Activated CD8-positive, alpha-beta memory T cell treated with anti-CD3 and anti-CD28 coated beads, Interleukin-2, amount 50 U/mL, for 1 hour (primary cell): ENCODE measurements around the gene RPA3.

ENCODE experiments used
- DNase-seq: peaks from one replicate; pipeline ENCODE4 v3.0.0-alpha.2; 2020; ENCODE audit errors: extremely low read depth

The RPA3 gene

DNA sequence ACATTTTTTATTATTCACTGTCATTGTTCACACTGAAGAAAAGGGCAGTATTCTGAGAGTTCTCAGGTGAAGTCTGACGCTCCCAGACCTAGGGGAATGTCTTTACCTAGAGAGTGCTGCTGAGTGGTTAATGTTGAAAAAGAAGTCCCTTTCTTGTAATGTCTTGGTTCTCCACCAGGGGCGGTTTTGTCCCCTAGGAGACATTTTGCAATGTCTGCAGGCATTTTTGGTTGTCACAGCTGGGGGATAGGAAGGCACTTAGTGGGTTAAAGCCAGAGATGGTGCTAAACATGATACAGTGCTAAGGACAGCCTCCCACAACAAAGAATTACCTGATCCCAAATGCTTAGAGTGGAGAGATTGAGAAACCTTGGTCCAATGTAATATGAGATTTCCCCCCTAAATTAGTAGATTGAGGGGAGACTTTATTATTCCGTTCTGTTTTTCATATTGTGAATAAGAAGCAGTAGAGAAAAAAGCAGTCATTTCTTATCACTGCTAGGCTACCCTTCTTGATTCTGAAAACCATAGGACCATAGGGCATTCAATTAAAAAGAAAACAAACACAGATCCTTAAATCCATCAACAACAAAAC is 64.7 kb downstream of the RPA3 start:
- DNase-seq: no peak

DNA sequence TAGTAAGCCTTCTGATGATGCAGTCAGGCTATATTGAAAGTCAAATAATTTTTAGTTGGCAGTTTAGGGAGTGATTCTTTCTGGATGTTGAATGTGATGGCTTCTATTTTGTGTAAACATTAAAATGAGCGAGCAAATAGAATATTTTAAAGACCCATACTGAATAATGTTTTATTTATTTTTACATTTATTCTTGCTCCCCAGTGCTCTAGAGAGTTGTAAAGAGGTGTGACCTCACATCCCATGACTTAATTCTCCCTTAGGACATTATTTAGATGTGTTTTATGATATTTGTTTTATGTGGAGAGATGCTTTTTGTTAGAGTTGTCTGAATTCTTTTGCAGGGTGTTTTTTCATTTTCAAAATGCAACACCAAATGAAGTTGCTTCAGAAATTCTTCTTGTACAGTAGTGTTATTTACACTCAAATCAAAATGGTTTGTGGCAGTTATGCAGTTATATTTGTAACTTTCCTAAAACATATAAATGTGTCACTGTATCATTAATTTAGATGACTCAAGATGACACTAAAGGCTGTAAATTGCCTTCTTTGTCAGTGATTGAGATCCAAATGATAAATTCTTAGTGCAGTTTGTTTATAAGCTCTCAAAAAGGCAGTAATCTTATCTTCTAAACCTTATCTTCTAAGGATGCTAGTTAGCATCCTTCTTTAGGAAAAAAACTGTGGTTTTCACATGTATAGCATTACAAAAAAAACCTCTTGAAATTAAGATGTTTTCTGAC is 65.4 kb downstream of the RPA3 start:
- no peak for DNase-seq

DNA sequence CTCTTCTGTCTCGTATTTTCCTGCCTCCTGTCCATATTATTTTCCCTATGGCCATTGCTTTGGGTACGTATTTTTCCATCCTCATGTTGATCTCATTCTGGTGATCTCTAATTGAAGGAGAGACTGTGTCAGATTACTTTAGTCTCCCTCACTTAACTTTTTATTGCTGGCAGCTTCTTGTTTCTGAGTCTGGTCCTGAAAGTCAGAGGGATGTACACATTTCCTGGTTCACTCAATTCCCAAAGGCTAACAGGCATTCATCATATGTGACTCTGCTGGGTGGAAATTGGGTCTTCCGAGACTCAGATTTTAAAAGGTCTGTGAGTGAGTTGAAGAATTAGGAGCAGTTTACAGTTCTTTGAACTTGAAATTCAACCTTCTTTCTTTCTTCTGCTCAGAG is 66.9 kb downstream of the RPA3 start:
- no peak for DNase-seq

GRCh38 chr7:7650682-7651206 is 67.7 kb downstream of the RPA3 start:
- no peak for DNase-seq

GRCh38 chr7:7647495-7648036 is 70.8 kb downstream of the RPA3 start:
- DNase-seq: no peak

DNA sequence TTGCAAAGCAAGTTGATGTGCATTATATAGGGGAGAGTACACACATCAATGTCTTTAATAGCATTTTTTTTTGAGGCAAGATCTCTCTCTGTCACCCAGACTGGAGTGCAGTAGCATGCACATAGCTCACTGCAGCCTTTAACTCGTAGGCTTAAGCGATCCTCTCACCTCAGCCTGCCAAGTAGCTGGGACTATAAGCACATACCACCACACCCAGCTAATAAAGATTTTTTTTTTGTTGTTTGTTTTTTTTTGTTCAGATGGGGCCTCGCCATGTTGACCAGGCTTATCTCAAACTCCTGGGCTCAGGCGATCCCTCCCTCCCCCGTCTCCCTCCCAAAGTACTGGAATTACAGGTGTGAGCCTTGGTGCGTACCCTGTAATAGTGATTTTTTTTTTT is 76.3 kb downstream of the RPA3 start:
- no peak for DNase-seq

DNA sequence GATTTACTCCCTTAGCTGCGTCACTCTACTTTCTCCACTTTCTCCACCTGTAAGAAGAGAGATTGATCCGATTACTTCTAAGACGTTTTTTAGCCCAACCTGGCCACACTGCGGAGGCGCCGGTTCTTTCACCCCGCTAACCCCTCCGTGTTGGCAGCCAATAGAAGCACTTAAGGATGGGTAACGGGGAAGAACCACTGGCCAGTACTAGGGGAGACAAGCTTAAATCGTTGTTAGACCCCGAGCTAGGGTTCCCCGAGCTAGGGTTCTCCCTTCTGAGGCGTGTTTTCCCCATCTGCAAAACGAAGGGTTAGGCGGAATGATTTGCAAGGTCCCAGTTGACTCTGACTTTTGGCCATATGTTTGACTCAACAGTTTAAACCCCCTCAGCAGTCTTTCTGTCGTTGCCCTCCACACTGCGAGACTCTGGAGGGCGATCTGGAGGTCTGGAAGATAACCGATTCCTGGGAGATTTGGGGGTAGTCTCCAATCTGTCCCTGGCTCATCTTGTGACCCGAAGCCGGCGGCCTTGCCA is 77.2 kb downstream of the RPA3 start:
- DNase-seq: peak; percentile 22

- peak; percentile 98 for DNase-seq
These were observed 77.9 kb downstream of the RPA3 start, which contains the start of gene UMAD1 for GRCh38 chr7:7640221-7641128. UMAD1 (plus strand) TSS chr7:7640752; CDS start chr7:7673372, 32,620 bp downstream.

DNA sequence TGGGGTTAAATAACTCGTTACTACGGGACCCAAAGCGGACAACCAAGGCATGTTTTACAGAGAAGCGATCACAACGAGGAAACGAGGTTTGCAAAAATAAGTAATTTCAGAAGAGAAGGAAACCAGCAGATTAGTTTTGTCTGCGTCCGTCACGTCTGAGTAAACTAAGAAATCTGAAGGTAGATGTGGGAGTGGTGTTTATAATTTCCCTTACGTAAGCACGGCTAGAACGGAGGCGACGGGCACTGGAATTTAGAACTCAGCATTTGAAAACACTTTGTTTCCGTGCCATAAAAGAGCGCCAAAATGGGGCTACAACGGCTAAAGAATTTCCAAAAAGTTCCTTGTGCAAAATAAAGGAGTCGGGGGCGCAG is 78.6 kb downstream of the RPA3 start:
- peak; percentile 53 for DNase-seq

- no peak for DNase-seq
These were observed 79.0 kb downstream of the RPA3 start for GRCh38 chr7:7639421-7639820.

DNA sequence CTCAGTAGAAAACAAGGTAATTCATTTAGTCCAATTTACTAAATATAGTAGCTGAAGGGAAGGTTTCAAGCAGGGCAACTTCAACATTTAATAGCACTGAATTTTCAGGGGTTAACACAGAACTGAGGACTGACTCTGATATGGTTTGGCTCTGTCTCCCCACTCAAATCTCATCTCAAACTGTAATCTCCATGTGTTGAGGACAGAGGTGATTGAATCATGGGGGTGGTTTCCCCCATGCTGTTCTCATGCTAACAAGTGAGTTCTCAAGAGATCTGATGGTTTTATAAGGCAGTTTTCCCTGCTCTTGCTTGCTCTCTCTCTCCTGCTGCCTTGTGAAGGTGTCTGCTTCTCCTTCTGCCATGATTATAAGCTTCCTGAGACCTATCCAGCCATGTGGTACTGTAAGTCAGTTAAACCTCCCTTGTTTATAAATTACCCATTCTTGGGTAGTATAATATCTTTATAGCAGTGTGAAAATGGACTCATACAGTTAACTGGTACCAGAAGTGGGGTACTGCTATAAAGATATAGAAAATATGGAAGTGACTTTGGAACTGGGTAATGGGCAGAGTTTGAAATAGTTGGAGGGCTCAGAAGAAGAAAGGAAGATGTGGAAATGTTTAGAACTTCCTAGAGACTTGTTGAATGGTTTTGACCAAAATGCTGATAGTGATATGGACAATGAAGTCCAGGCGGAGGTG is 87.6 kb downstream of the RPA3 start:
- no peak for DNase-seq

DNA sequence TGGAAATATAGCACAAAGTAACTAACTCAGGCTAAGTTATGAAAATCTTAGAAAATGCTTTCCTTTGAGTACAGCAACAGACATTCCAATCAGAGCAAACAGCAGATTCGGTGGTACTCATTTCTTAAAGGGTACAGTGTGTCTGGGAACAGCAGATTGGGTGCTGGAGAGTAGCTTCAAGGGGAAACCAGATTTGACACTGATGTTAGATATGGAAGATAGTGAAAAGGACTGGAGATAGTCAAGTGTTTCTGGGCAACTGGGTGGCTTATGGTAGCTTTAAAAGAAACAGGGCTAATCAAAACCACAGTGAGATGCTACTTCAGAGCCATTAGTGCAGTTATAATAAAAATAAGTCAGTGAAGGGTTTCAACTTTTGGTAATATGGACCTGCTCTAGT is 89.9 kb downstream of the RPA3 start:
- DNase-seq: no peak

GRCh38 chr7:7620644-7621210 is 97.7 kb downstream of the RPA3 start:
- DNase-seq: no peak

DNA sequence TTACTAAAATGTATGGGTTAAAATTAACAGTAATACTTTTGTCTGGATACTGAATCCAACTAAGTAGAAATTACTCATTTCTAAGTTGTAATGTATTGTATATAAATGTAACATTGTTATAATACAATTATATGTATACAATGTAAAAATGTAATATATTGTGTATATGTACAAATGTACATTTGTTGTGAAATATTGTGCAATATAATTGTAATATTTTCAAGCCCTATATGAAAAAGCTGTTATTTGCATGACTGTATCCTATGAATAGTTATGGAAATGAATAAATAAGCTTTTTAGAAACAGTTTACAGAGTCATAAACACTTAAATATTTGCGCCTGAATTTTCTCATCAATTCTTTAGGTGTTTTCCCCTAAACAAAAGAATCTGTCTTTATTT is 98.2 kb downstream of the RPA3 start:
- no peak for DNase-seq

DNA sequence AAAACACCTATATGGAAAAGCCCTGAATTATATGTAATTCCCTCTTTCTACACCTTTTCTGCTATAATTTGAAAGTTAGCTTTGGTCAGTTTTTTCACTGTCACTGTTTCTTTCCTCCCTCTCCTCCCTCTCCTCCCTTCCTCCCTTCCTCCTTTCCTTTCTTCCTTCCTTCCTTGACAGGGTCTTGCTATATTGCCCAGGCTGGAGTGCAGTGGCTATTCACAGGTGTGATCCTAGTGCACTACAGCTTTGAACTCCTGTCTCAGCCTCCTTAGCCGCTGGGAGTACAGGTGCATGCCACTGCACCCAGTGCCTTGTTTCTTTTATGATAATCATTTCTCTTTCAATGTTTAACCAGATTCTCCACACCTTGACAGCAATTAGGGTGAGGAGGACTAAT is 100.0 kb downstream of the RPA3 start:
- no peak for DNase-seq

DNA sequence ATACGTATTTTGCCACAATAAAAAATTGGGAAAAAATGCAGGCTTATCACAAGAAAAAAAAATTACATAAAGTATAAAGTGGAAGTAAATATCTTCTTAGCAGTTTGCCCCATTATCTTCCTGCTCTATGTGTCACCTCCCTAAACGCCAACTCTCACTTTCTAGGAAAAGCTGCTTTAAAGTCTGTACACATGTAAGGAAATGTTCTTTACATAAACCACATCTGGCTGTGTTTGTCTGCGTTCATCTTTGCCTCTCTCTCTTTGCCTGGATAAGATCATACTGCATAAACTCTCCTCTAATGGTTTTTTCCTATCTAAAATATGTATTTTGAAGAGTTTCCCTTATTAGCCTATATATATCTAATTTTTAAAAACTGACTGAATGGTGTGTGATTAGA is 100.9 kb downstream of the RPA3 start:
- DNase-seq: no peak

DNA sequence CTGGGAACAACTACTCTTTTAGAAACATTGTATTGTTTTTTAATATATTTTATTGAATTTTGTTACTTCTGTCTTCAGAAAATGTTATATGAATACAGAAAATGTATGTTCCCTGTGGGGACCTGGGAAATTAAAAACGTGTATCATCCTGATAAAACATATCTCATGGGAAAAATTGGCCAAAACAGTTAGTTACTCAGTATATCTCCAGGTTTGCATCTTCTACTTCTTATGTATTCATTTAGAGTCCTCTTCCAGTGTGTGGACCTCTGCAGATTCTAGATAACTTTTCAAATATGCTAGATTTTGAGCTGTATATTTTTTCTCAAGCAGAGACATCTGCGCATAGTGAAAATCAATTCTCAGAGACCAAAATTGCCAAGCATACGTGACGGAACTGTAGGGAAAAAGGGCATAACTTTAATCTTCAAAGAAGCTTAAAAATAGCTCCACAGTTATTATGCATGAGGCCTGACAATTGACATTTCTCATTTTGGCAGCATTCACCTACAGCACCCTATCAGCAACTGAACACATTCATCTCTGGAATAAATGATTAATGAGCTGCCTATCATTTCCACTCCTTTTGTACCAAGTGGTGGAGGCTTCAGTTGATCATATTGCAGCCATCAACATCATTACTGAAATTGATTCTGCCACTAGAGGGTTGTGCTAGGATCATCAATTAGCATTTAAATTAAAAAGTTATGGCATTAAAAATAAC is 104.2 kb downstream of the RPA3 start:
- no peak for DNase-seq

- DNase-seq: no peak
These were observed 105.2 kb downstream of the RPA3 start for GRCh38 chr7:7613210-7613609.

GRCh38 chr7:7612519-7612918 is 105.9 kb downstream of the RPA3 start:
- DNase-seq: no peak

DNA sequence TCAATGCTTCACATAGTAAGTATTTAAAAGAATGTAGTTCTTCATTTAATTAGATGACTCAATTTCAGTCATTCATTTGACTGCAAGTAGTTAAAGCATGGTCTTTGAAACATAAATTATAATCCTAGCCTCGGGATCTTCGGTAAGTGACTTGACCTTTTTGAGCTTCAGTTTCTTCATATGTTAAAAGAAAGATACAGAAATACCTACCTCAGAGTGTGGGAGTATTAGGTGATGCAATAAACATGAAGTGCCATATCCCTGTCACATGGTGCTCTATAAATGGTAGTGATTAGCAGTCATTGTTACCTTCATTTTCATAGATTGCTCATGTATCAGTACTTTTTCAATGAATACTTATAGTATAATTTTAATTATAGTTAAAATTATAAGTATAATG is 109.1 kb downstream of the RPA3 start:
- no peak for DNase-seq
